GM21717 (cell line): Measurements from ENCODE around the gene ARHGEF17.
A peak's percentile ranks its signal among the peaks of the same experiment; 100 is the strongest.
"Not testable (repeated sequence)": the region's sequence is repeated elsewhere in the genome, so short reads cannot be mapped to it uniquely, and the experiment has no call there.

Experiments used
- ATAC-seq: cut with Tn5 transposase; IDR thresholded peaks from one replicate; pipeline ENCODE4 v1.9.1; 2021; ENCODE audit warnings: mild to moderate bottlenecking, moderate library complexity; ENCODE audit not compliant: unreplicated experiment

Gene ARHGEF17

GRCh38 chr11:73273222-73273895 lies 34.7 kb upstream of the ARHGEF17 start:
- ATAC-seq: no peak

DNA sequence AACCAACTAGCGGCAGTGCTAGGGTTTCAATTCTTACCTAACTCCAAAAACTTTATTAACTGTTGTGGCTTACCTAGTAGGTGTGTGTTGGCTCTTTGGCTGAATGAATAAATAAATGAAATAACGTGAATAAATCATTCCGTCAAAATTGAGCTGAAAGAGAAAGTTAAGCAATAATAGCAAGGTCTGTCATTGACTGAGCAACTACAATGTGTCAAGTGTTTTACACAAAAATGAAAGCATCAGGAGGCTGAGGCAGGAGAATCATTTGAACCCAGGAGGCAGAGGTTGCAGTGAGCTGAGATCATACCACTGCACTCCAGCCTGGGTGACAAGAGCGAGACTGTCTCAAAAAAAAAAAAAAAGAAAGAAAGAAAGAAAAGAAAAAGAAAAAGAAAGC lies 33.9 kb upstream of the ARHGEF17 start:
- ATAC-seq: not testable (repeated sequence)

DNA sequence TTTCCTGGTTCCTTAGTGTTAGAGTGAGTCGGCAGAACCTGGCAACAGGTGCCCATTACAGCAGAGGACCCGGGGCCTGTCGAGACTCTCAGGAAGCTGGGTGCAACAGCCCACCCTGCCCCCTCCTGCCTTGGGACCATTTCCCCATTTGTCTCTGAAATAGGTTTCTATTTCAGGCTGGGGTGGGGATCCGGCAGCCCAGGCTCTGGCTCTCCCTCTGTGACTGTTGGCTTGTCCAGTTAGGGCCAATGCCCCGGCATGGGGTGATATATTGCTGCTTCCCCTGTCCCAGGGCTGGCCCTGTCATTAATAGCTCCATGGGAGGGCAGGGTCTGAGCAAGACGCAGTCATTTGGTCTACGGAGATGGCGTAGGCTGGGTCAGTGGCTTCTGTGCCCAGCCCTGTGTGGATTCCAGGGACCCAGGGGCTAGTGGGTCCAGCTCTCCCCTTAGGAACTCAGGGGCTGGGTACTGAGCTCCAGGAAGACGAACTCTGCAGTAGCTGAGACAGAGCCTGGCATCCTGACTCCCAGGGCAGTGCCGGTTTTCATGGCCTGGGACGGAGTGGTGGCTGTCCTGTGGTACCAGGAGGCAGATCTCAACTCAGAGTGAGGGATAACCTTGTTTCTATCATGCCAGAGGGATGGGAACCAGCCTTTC lies 33.2 kb upstream of the ARHGEF17 start:
- no peak for ATAC-seq

- ATAC-seq: no peak
These were observed 32.7 kb upstream of the ARHGEF17 start for GRCh38 chr11:73275381-73275750.

- no peak for ATAC-seq
These were observed 30.6 kb upstream of the ARHGEF17 start for GRCh38 chr11:73277467-73277866.

DNA sequence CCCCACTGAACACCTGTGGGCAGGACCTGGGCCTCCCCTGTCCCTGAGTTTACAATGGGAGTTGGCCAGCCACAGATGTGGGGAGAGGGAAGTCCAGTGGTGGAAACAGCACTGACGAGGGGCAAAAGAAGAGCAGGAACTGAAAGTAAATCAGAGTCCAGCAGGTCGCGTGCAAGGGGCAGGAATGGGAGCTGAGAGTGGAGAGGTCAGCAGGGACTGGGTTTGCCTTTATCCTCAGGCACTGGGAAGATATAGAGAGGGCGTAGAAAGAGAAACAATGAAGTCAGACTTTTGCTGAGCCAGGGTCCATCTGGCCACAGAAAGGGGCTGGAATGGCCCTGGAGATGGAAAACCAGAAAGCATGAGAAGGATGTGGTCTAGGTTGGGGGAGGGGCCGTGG lies 27.4 kb upstream of the ARHGEF17 start:
- ATAC-seq: no peak

DNA sequence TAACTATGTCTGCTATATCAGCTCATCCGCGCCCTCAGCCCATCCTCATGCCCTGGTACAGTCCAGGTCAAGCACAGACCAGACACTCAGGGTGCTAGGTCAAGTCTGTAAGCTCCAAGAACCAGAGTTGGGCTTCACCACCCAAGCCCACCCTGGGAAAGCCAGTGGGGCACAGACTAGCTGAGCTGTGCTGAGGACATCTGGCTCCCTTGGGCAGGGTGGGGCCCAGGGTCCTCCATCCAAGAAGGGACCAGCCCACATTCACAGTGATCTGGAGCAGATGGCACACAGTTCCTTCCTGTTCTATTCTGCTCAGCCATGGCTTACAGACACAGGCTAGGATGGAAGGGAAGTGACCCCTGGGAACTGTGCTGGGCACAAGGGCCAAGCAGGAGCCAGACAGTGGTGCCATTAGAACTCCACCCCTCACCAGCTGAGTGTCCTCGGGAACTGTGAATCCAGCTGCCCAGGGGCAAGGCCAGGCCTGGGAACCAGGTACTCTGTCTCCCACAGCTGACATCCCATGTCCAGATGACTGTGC lies 26.8 kb upstream of the ARHGEF17 start:
- ATAC-seq: no peak

DNA sequence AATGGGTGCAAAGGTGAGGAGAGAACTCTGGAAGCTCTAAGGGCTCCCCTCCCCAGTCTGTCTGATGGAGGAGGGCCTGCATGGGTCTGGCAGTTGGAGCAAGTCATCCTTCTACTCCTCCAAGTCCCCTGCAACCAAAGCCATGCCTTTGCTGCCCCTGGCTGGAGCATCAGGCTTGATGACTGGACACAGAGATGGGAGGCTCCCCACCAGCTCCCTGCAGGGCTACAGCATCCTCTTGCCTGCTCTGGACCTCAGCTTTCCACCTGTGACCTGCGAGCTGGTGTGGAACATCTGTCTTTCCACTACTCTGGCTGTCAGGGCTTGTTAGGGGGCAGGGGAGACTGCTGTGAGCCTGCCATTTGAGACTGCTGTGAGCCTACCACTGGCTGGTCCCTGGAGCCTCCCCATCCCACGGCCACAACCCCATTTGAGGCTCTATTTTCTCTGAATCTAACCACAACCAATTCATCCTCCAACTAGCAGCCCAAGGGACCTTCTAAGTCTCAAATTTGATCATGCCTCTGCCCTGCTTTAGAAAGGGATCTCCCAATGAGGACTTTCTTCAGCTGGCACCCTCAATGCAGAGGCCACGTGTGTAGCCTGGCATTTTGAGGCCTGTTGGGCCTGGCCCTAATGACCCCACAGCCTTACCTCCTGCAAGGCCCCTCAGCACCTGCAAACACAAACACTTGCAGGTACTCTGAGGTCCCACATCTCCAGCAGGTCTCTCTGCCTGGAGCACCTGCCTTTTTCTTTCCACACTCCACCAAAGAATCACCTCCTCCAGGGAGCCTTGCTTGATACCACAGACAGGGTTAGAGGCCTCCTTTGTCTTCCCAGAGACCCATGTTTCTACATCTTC lies 26.0 kb upstream of the ARHGEF17 start:
- ATAC-seq: no peak

- ATAC-seq: no peak
These were observed 24.6 kb upstream of the ARHGEF17 start for GRCh38 chr11:73283276-73284000.

- ATAC-seq: no peak
These were observed 24.0 kb upstream of the ARHGEF17 start for GRCh38 chr11:73284106-73284505.

GRCh38 chr11:73285721-73286120 lies 22.4 kb upstream of the ARHGEF17 start:
- ATAC-seq: no peak

DNA sequence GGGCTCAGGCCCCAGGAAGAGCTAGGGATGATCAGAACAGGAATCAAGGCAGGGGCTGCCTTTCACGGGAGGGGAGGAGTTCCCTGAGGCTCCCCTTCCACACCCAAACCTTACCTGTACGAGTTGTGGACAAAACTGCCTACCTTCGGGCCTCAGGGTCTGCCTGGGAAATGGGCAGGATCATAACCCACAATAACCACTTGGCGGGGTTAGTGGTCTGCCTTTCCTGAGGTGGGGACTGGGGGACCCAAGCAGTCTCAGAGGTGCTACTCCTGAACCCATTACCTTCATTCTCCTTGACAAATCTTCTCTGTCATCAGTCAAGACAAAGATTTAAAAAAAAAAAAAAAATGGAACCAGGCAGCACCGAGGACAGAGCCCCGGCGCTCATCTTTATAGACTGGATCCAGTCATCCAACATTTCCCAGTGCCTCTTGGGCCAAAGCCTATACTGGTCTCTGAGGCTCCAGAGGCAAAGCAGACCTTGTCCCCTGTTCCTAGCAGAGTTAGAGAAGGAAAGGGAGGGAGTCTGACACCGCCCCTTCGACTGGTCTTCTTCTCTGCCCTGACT lies 21.8 kb upstream of the ARHGEF17 start:
- ATAC-seq: no peak

- ATAC-seq: no peak
These were observed 20.5 kb upstream of the ARHGEF17 start for GRCh38 chr11:73287400-73288101.

- no peak for ATAC-seq
These were observed 19.7 kb upstream of the ARHGEF17 start for GRCh38 chr11:73288192-73288872.

- peak; percentile 68 for ATAC-seq
These were observed 19.0 kb upstream of the ARHGEF17 start for GRCh38 chr11:73288873-73289707.

DNA sequence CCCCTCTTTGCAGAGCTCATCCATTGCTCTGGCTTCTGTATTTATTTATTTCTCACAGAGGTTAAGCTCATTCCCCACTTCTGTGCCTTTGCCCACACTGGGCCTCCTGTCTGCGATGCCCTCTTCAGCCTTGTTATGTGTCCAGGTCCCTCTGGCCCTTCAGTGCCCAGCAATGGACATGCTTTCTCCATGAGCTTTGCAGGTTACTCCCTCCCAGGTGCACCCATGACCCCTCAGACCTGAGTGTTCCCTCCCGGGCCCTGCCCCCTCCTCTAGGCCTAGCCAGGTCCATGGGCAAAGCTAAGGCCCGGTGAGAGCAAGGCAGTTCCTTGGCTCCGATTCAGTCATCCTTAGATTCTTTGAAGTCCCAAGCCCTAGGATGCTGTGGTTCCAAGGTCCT lies 17.5 kb upstream of the ARHGEF17 start:
- no peak for ATAC-seq

DNA sequence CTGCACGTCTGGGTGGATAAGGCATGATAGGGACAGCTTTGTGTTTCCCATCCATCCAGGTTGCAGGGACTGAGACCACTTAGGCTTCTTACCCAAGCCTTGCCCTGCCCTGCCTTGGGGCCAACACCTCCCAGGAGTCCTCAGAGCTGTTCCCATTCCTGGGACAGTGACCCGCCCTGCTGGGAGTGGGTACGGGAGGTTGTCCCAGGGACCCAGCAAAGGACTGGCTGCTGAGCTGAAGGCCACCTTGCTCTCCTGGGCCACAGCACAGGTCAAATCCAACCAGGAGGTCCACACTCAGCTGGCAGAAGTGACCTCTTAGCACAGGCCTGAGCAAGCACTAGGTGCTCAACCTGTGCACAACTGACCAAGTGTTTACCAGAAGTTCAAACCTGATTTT lies 16.9 kb upstream of the ARHGEF17 start:
- ATAC-seq: no peak

- ATAC-seq: no peak
These were observed 16.1 kb upstream of the ARHGEF17 start for GRCh38 chr11:73291781-73292524.
